KBM-7 (cell line): Measurements from ENCODE around the gene MAMDC4.
A peak's percentile ranks its signal among the peaks of the same experiment; 100 is the strongest.
"Not testable (repeated sequence)": the region's sequence is repeated elsewhere in the genome, so short reads cannot be mapped to it uniquely, and the experiment has no call there.

Experiments used
- DNase-seq: peaks from one replicate; pipeline ENCODE4 v3.0.0-alpha.2; 2015
- in situ Hi-C: fragments of 300-500 bp; cut with MboI; formaldehyde crosslinking; loops from 2 replicates; pipeline ENCODE4 v1.14.3; 2020; ENCODE audit warnings: low sequenced_read_pairs, low pct_unique_long_range_greater_than_20kb, mixed read lengths

The MAMDC4 gene

GRCh38 chr9:136851941-136852663 lies at the start of gene MAMDC4:
TSS of gene MAMDC4 (plus strand) at chr9:136852346. CDS start at chr9:136852417, 71 bp downstream.
- DNase-seq: no peak
- in situ Hi-C loops: no loop called here

DNA sequence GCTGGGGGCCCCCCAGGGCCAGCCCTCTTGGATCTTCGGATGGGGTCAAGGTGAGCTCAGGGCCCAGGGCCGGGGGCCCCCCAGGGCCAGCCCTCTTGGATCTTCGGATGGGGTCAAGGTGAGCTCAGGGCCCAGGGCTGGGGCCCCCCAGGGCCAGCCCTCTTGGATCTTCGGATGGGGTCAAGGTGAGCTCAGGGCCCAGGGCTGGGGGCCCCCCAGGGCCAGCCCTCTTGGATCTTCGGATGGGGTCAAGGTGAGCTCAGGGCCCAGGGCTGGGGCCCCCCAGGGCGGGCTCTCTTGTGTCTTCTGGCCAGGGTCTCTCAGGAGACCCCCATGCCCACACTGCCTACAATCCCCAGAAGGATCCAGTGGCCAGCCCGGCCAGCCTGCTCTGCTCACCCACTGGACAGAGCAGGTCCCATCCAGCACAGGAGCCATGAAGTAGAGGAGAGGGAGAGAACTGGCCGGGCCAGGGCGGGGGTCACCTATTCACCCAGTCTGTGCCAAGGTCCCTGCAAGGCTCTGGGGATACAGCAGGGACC lies 49.1 kb upstream of the MAMDC4 start:
- in situ Hi-C loops, DNase-seq: not testable (repeated sequence)

DNA sequence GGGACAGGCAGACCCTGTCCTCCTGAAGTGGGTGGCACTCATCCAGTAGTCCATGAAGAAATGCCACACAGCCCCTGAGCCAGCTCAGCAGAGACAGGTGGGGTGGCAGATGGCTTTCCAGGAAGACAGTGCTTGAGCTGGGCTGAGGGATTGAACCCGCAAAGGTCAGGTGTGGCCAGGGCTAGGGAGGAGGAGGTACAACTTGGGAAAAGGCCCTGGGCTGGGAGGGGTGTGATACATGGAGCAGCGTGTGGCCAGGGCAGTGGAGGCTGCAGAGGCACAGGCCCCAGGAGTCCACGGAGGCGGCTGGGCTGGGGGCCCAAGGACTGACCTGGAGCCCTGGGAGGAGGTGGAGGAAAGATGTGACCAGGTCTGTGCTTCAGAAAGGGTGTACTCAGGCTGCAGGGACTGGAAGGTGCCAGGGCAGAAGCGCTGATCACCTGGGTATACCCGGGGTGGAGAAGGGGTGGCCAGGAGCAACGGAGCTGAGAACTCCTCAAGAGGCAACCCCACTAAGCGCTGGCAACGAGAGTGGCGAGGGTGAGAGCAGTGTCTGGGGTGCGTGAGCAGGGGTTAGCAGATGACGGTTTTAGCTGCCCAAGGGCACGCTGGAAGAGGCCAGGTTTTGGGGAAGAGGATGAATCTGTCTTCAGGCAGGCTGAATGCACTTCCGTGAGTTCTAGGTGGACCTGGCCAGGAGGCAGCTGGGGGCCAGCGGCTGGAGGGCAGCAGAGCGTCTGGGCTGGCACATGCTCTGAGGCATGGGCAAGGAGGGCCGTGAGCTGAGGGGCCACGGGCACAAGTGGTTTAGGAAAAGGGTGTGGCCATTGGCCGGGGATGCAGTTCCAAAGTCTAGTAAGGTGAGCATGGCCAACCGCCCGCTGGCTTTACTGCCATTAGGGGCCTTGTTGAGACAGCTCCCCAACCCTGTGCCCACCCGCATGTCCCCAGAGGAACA lies 48.3 kb upstream of the MAMDC4 start:
- DNase-seq: no peak
- in situ Hi-C loops: no loop called here

DNA sequence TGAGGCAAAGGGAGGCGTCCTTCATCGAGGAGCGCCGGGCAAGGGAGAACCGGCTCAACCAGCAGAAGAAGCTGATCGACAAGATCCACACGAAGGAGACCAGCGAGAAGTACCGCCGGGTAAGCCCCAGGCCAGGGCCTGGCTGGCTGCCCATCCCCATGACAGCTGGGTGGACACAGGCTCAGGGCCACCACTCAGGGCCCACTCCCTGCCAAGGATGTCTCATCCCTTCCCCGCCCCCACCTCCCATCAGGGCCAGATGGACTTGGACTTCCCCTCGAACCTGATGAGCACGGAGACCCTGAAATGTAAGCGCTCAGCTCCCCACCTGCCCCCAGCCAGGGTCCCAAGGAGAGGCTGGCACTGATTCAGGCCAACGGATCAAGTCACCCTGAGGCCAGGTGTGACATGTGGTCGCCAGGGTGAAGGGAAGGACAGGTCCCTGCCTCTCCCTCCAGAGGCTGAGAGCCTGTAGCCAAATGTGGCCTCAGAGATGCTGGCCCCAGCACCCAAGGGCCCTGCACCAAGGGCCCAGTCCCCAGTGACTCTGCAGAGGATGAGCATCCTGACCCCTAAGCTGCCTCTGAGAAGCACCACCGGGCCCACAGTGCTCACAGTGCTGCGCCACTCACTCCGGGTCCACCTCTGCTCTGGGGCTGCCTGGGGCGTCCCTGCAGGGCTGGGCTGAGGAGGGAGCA lies 47.5 kb upstream of the MAMDC4 start:
- no peak for DNase-seq
- in situ Hi-C loops: no loop called here

DNA sequence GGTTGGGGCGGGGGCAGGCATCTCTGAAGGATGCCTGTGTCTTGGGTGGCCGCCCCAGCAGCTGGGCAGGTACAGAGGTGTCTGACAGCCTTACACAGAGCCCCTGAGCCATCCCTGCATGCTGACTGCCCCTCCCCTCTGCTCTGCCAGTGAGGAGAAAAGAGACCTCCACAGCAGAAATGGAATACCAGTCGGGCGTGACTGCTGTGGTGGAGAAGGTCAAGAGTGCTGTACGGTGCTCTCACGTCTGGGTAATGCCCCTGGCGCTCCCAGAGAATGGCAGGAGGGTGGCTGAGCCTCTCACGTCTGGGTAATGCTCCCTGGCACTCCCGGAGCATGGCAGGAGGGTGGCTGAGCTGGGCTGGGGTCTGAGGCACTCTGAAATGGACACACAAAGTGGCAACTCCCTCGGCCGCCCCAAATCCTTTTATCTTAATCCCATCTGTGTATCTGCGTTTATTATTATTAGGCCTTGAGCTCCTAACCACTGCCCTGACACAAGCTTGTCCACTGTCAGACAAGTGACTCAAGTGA lies 46.9 kb upstream of the MAMDC4 start:
- in situ Hi-C loops: no loop called here

GRCh38 chr9:136806067-136806466 lies 46.1 kb upstream of the MAMDC4 start:
- DNase-seq: no peak
- in situ Hi-C loops: no loop called here

More for the DNA sequence above, 46.9 kb upstream of the MAMDC4 start:
- DNase-seq: no peak

DNA sequence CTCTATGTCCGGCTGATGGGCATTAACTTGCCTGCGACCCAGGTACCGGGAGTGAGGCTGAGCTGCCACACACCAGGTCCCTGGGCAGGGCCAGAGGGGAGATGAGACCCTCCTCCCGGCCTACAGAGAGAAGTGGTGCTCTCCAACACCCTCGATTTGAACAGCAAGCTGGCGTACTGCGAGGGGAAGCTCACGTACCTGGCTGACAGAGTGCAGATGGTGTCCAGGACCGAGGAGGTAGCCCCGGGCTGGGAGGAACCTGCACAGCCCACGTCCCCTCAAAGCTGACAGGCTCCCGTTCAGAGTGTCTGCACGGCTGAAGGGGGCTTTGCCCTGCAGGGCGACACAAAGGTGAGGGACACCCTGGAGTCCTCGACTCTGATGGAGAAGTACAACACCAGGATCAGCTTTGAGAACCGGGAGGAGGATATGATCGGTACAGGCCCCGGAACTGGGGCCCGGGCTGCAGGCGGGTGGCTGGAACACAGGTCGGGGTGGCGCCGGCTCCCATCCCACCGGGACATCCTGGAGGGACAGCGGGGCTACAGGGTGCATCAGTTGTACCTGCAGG lies 45.4 kb upstream of the MAMDC4 start:
- in situ Hi-C loops: no loop called here
- no peak for DNase-seq

DNA sequence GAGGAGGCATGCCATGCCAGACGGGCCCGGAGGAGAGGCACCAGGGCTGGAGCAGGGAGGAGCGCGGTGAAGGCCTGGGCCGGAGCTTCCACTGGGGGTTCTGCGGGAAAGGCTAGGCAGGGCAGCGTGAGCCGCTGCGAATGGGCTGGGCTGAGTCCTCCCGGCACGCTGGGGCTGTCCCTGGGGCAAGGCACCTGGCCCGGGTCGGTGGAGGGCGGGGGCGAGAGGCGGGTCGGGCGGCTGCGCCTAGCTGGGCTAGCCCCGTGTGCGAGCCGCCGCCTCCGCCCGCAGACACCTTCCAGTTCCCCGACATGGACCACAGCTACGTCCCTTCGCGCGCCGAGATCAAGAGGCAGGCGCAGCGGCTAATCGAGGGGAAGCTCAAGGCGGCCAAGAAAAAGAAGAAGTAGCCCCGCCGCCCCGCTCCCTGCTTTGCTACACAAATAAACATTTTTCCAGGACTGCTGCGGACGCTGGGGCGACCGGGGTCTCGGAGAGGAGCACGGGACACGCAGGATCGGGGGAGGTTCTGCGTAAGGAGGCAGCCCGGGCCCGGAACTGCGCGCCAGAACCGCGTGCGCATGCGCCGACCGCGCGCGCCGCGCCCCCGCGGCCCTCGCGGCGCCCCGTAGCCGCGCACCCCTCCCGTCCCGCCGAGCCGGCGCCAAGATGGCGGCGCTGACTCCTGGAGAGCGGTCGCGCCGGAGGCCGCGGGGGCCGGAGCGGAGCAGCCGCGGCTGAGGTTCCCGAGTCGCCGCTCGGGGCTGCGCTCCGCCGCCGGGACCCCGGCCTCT lies 44.7 kb upstream of the MAMDC4 start, which contains the start of gene RABL6:
Gene RABL6, plus strand, starts transcription at position 668 of the 794 bp plus-strand sequence. CDS start 249 bp downstream, outside the sequence.
- in situ Hi-C loops: no loop called here
- peak; percentile 86 for DNase-seq

DNA sequence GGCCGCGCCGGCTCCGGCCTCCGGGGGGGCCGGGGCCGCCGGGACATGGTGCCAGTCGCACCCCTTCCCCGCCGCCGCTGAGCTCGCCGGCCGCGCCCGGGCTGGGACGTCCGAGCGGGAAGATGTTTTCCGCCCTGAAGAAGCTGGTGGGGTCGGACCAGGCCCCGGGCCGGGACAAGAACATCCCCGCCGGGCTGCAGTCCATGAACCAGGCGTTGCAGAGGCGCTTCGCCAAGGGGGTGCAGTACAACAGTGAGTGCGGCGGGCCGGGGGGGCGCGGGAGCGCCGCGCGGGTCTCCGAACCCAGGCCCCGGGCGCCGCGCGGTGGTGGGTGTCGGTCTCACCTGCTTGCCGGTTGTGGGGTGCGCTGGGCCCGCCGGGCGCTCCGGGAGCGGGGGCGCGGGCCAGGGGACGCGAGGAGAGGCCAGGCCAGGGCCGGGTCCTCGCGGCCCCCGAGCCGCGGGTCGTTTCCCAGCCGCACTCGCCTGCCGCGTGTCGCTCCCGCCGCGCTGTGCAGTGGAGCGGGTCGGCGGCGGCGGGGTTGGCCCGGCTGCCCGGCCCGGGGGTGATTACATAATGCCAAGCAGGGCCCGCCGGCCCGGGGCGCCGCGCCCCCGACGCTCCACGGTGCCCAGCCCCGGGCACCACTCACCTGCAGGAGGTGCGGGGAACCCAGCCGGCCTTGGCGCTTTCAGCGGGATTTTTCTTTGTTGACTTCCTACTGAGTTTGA lies 43.9 kb upstream of the MAMDC4 start:
- in situ Hi-C loops: no loop called here
- no peak for DNase-seq

DNA sequence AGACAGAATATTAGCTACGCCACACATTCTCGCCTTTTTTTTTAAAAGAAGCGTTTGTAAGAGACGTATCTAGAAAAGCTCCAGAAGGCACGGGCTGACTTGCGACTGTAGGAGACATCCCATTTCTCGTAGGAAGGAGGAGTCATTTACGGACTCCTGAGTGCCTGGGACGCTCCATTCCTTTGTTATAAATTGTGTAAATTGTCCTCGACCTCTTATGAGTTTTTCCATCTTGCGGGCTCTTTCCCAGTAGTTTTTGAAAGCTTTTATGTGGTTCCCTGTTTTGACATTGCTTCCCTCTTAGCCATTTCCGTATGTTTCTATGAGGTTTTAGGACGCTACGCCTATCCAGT lies 43.4 kb upstream of the MAMDC4 start:
- in situ Hi-C loops: no loop called here
- peak; percentile 43 for DNase-seq

GRCh38 chr9:136814725-136815421 lies 37.3 kb upstream of the MAMDC4 start:
- in situ Hi-C loops: no loop called here
- DNase-seq: no peak

- in situ Hi-C loops: no loop called here
- DNase-seq: no peak
Observed at GRCh38 chr9:136815422-136815782, 36.7 kb upstream of the MAMDC4 start.

DNA sequence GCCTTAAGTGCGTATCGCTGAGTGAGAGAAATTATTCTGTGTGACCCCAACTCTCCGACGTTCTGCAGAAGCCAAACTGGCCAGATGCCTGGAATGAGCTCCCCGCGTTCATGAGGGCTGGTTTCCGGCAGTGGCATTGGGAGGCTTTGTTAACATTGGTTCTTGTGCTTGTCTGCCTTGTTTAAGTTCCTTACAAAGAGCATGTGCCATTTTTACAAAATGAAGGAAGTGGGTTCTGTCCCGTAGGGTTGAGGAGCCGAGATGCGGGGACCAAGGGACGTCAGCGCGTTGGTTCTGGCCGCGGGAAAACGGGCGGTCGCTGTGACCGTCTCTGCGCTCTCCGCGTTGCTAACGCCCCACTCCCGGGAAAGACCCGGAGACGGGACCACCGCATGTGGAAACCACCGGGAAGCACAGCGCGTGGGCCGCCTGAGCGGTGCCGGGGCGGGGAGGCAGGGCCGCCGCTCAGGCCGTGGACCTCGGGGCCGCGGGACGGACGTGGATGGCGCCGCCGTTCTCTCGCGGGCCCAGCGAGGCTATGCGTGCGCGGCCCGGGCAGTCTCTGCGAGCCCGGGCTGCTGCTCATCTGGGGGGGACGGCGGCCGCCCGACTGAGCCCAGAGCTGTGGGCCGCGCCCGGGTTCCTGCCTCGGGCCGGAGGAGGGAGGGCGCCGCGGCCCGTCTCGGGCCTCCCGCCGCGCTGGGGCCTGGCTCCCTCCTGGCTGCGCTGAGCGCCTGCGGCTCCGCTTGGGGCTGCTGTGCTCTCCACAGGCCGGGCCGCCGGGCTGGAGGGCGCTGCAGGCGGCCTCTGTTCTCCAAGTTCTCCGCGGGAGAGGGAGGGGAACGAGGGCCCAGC lies 30.9 kb upstream of the MAMDC4 start:
- no peak for DNase-seq
- in situ Hi-C loops: no loop called here

DNA sequence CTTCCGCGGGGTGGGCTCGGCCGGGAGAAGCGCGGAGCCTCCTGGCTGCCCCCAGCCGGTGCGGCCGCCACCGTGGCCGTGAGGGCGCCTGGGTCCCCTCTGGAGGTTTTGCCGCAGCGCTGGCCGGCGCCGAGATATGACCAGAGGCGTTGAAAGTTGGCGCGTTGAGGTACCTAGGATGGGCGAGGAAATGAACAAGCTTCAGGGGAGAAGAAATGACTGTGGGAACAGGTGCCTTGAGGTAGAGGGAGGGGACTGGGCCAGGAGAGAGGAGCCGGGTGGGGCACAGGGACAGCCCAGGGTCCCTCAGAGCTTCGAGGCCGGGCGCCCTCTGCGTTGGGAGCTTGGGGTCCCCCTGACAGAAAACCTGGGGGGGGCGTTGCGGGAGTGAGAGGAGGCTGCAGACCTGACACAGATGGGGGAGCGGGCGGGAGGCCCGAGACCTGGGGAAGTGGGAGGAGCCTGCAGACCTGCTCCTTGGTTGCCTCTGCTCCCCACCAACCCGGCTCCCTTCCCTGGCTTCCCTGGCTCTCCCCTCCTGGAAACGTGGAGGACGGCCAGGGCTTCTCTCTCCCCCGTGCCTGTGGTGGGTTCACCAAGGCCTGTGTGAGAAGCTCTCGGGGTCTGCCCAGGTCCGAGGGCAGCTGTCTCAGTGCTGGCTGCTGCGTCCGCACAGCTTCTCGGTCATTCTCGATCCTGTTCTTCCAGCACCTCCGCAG lies 30.2 kb upstream of the MAMDC4 start:
- in situ Hi-C loops: no loop called here
- no peak for DNase-seq
